Measurements from ENCODE around the gene PLIN3.
"Not testable (repeated sequence)": the region's sequence is repeated elsewhere in the genome, so short reads cannot be mapped to it uniquely, and the experiment has no call there.

Gene PLIN3

GRCh38 chr19:4867534-4868285 is at the start of gene PLIN3:
TSS of gene PLIN3 (minus strand) at chr19:4867667. CDS start at chr19:4861394, 6,273 bp downstream.
- peak; percentile 96 for DNase-seq

- no peak for DNase-seq
Observed at GRCh38 chr19:4916292-4917082, 49.0 kb upstream of the PLIN3 start.

GRCh38 chr19:4914736-4915501 is 47.5 kb upstream of the PLIN3 start:
- DNase-seq, result peak; percentile 77

- DNase-seq, result peak; percentile 20
Observed at GRCh38 chr19:4913996-4914735, 46.7 kb upstream of the PLIN3 start.

GRCh38 chr19:4911786-4912672 is 44.6 kb upstream of the PLIN3 start:
- peak; percentile 100 for DNase-seq

GRCh38 chr19:4911314-4911713 is 43.8 kb upstream of the PLIN3 start:
- peak; percentile 40 for DNase-seq

DNA sequence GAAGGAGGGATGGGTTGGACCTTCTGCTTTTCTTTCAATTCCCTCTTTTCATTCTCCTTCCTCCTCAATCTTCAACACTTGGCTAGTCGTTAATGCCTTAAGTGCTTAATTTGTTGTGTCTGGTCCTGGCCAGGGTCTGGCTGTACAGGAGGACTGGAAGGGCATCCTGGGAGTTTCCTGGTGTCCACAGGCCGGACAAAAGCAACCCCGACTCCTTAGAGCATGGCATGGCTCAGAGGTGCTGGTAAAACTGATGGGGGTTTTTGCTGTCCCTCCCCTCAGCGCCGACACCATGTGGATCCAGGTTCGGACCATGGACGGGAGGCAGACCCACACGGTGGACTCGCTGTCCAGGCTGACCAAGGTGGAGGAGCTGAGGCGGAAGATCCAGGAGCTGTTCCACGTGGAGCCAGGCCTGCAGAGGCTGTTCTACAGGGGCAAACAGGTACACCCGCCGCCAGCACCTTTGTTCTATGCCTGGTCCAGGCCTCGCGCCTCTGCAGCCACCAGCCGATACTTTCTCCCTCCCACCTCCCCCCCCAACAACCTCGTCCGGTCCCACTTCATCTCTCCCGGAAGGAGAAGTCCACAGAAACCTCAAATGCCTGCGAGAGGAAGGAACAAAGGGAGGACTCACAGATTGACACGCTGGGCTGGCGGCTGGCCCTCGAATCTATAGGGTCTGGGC is 43.3 kb upstream of the PLIN3 start:
- peak; percentile 89 for DNase-seq

DNA sequence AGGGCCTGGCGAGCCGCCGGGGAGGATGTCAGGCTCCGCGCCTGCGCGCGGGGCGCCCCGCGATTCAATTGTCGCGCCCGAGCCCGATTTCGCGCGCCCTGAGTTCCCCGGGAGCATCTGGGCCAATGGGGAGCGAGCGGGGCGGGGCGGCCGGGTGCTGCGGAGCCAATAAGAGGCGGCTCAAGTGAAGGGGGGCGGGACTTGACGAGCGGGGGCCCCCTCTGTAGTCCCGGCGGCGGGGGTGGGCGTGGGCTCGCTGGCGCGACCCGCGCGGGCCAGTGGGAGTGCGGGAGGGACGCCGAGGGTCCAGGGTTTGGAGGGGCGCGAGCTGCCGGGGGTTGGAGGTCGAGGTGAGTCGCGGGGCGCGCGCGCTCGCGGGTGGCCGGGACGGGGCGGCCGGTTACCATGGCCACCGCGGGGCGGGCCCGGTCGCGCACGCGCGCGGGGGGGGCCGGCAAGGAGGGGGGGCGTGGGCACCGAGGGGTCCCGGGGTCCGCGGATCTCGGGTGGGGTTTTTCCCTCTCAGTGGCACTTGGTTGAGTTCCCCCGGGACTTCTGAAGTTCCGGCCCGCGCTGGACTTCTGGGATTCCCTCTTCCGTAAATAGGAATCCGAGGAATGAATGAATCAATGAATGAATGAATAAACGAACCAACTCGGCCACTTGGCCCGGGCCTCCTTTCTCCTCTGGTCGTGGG is 42.6 kb upstream of the PLIN3 start:
- peak; percentile 95 for DNase-seq

- DNase-seq, result peak; percentile 78
Observed at GRCh38 chr19:4909156-4909896, 41.9 kb upstream of the PLIN3 start, which contains the start of gene UHRF1. TSS of gene UHRF1 (plus strand) at chr19:4909501. CDS start at chr19:4910886, 1,385 bp downstream.

DNA sequence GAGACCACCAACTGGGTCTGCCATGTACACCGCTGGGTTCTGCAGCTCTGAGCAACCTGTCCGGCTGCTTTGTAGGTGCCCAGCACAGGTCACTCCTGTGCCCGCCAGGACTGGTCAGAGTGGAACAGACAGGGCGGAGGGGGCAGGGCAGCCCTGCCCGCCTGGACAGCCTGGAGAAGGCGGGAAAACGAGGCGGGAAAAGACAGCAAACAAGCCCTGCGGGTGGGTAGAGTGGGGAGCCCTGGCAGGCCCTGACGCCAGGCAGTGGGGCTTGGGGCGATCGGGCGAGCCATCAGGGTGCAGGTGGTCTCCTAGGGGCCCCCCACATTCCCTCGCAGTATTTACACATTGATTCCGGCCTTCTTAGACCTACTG is 41.3 kb upstream of the PLIN3 start:
- no peak for DNase-seq

DNA sequence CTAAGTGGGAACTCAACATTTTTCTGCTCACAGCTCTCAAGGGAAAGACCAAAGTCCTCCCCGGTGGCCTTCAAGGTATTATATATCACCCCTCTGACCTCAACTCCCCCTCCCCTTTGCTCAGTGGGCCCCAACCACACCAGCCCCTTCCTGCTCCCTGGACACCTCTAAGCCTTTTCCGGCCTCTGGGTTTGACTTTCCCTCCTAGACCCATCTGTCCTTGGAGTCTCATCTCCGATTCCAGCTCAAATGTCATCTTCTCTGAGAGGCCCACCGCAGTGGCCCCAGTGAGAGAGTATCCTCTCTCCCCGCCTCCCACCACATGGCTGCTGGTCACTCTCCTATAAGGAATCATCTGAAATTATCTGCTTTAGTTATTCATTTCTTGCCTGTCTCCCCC is 40.9 kb upstream of the PLIN3 start:
- no peak for DNase-seq

GRCh38 chr19:4906963-4907362 is 39.5 kb upstream of the PLIN3 start:
- DNase-seq, result no peak

GRCh38 chr19:4904481-4904880 is 37.0 kb upstream of the PLIN3 start:
- DNase-seq, result no peak

DNA sequence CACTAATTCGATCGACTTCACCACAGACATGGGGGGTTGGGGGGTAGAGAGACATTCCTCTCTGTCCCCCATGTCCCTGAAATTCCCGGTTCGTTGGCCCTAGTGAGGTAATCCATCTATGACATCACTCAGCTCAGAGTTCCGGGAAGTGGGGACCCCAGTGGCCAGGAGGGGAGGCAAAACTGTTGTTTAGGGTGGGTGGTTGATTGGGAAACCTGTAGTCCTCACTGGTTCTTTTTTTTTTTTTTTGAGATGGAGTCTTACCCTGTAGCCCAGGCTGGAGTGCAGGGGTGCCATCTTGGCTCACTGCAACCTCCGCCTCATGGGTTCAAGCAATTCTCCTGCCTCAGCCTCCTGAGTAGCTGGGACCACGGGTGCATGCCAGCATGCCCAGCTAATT is 35.3 kb upstream of the PLIN3 start, which contains the start of gene ARRDC5:
ARRDC5 (minus strand) TSS at position 101 of the 400 bp plus-strand sequence; CDS start at position 30, 71 bp downstream.
- no peak for DNase-seq

GRCh38 chr19:4900879-4901278 is 33.4 kb upstream of the PLIN3 start:
- not testable (repeated sequence) for DNase-seq

GRCh38 chr19:4897146-4897545 is 29.7 kb upstream of the PLIN3 start:
- no peak for DNase-seq

GRCh38 chr19:4896372-4896771 is 28.9 kb upstream of the PLIN3 start:
- peak; percentile 46 for DNase-seq

GRCh38 chr19:4892962-4893361 is 25.5 kb upstream of the PLIN3 start:
- not testable (repeated sequence) for DNase-seq

DNA sequence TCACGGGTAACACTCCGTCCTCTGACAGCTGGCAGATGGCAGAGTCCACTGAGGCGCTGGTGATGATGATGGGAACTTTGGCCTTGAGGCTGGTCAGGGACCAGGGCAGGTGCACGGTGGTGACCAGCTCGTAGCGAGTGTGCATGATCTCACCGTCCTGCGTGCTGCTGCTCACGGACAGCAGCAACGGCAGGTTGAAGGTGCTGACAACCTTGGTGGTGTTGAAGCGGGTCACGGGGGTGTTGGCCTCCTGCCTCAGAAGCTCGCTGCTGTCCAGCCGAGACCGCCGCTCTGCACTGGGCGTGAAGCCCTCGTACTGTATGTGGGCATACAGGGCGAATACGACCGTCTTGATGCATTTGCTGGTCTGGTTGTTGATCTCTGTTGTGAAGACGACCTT is 23.6 kb upstream of the PLIN3 start:
- DNase-seq, result no peak
